Limb (tissue), 2 donors: ENCODE results near the gene AFF4.
"Not testable (repeated sequence)": the region's sequence is repeated elsewhere in the genome, so short reads cannot be mapped to it uniquely, and the experiment has no call there.

Experiments used
- DNase-seq, 2 donors: peaks; one replicate each; pipeline ENCODE4 v3.0.0-alpha.2; 2016; ENCODE audit errors: extremely low spot score in 2 of 2

Gene AFF4

GRCh38 chr5:132953710-132954109, 9.7 kb downstream of the AFF4 start:
- no peak for DNase-seq

- no peak for DNase-seq
Observed at GRCh38 chr5:132952829-132953228, 10.6 kb downstream of the AFF4 start.

DNA sequence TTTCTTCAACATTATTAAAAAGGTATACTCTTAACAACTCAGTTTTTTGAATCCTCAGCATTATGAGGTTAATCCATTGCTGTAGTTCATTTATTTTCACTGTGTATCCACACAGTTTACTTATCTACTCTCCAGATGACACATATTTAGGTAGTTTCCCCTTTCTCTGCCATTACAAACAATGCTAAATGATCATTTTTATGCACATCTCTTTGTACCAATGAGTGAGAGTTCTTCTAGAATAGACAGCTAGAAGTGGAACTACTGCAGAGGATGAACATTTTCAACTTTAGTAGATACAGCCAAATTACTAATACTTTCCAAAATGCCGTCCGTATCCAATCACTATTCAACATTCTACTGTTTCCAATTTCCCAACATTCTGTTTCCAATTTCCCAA, 11.5 kb downstream of the AFF4 start:
- no peak for DNase-seq

GRCh38 chr5:132949136-132949535, 14.3 kb downstream of the AFF4 start:
- no peak for DNase-seq

DNA sequence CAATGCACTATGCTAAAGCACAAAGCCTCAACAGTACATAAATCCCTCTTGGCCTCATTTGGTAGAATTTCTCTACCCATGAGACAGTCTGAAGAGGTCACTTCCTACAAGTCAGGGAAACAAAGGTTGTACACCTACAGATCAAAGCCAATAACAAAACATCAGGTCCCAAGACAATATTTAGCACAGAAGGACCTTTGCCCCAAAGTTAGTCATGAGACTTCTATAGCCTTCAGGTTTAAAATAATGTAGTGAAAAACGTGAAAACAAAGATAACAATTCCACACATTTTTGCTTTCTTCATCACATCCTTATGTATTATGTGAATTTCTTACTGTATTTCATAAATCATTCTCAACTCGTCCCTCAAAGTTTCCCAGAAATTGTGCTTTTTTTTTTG, 15.8 kb downstream of the AFF4 start:
- no peak for DNase-seq

DNA sequence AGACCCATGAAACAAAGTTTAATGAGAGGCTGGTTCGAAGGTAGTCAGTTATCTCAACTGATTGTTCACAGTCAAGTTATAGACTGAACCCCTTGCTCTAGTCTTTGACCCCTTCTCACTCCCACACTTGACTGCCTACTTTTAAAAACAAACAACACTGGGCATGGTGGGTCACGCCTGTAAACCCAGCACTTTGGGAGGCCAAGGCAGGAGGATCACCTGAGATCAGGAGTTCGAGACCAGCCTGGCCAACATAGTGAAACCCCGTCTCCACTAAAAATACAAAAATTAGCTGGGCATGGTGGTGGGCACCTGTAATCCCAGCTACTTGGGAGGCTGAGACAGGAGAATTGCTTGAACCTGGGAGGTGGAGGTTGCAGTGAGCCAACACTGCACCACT, 18.1 kb downstream of the AFF4 start:
- not testable (repeated sequence) for DNase-seq

DNA sequence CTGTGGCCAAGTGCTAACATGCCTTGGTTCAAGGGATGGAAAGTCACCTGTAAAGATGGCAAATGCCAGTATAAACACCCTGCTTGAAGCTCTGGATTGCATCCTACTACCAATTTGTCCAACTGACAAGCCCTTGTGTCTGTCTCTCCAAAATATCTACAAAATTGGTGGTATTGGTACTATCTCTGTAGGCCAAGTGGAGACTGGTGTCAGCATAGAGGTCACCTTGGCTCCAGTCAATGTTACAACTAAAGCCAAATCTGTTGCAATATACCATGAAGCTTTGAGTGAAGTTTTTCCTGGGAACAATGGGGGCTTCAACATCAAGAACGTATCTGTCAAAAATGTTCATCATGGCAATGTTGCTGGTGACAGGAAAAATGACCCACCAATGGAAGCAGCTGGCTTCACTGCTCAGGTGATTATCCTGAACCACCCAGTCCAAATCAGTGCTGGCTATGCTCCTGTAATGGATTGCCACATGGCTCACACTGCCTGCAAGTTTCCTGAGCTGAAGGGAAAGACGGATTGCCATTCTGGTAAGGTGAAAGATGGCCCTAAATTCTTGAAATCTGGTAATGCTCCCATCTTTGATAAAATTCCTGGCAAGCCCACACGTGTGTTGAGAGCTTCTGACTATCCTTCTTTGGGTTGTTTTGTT, 19.9 kb downstream of the AFF4 start:
- no peak for DNase-seq

DNA sequence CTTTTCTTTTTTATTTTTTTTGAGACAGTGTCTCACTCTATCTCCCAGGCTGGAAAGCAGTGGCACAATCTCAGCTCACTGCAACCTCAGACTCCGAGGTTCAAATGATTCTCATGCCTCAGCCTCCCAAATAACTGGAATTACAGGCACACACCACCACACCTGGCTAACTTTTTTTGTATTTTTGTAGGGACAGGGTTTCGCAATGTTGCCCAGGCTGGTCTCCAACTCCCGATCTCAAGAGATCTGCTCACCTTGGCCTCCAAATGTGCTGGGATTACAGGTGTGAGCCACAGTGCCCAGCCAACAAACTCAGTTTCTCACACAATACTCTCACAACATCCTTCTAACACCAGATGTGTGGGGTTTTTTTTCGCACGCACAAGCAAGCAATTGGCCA, 22.1 kb downstream of the AFF4 start:
- no peak for DNase-seq

GRCh38 chr5:132928062-132928407, 35.4 kb downstream of the AFF4 start:
- no peak for DNase-seq

- DNase-seq, result no peak
Observed at GRCh38 chr5:132927355-132928061, 35.9 kb downstream of the AFF4 start.

DNA sequence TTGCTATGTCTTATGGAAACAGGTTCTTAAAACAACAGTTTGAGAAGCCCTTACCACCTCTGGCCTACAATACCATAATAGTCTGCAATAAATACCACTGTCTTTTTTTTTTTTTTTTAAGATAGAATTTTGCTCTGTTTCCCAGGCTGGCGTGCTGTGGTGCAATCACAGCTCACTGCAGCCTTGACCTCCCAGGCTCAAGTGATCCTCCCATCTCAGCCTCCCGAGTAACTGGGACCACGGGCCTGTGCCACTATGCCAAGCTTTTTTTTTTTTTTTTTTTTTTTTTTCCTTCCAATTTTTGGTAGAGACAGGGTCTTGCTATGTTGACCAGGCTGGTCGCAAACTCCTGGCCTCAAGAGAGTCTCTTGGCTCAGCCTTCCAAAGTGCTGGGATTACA, 37.0 kb downstream of the AFF4 start:
- no peak for DNase-seq

DNA sequence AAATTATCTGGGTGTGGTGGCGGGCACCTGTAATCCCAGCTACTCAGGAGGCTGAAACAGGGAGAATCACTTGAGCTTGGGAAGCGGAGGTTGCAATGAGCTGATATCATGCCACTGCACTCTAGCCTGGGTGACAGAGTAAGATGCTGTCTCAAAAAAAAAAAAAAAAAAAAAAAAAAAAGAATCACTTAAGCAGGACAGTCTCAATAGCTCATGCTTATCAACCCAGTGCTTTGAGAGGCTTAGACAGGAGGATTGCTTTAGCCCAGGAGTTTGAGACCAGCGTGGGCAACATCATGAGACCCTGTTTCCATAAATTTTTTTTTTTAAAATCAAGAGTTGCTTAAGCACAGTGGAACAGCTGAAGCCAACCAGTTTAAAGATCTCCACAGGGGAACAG, 47.3 kb downstream of the AFF4 start:
- no peak for DNase-seq

- DNase-seq, result no peak
Observed at GRCh38 chr5:132915681-132916080, 47.8 kb downstream of the AFF4 start.

- no peak for DNase-seq
Observed at GRCh38 chr5:132909702-132910101, 53.7 kb downstream of the AFF4 start.

DNA sequence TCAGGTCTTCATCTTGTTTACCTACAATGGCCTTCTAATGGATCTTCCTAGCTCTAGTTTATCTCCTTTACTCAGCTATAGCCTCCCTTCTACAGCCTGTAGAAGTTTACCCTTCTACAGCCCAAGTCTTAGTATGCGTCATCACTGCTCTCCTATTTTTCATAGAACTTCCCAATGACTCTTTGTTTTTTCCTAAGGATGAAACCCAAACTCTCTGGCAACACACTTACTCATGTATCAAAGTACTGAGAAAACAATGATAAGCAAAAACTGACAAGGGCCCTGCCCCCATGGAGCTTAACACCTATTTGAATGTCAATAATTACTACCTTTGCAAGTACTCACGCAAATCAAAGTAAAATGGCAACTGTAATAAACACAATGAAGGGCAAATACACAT, 56.3 kb downstream of the AFF4 start:
- no peak for DNase-seq

DNA sequence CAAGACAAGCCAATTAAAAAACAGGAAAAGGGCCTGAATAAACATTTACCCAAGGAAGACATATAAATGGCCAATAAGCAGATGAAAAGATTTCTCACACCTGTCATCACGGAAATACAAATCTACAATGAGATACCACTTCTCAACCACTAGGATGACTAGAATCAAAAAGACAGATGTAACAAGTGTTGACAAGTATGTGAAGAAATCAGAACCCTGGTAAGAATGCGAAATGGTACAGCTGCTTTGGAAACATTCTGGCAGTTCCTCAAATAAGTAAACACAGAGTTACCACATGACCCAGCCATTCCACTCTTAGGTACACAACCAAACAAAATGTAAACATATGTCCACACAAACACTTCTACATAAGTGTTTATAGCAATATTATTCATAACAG, 57.5 kb downstream of the AFF4 start:
- no peak for DNase-seq

GRCh38 chr5:132901730-132902129, 61.7 kb downstream of the AFF4 start:
- no peak for DNase-seq

- DNase-seq, result no peak
Observed at GRCh38 chr5:132901036-132901435, 62.4 kb downstream of the AFF4 start.

GRCh38 chr5:132898094-132898493, 65.3 kb downstream of the AFF4 start:
- DNase-seq, result no peak

DNA sequence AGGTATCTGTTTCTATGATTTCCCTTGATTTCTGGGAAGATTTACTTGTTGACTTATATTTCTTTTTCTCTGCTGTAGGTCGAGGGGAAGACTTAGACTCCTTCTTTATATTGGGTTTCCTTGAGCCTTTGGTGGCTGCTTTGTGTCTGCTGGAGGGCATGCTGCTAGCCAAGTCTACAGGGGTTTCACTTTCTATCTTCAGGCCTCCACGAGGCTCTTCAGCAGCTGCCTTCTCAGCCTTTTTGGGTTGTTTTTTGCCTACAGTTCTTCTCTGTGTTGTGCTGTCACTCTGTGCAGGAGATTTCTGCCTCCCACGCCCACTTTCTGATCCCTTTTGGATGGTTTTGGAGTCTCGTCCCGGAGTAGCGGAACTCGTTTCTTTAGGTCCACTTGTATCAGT, 66.7 kb downstream of the AFF4 start:
- no peak for DNase-seq

DNA sequence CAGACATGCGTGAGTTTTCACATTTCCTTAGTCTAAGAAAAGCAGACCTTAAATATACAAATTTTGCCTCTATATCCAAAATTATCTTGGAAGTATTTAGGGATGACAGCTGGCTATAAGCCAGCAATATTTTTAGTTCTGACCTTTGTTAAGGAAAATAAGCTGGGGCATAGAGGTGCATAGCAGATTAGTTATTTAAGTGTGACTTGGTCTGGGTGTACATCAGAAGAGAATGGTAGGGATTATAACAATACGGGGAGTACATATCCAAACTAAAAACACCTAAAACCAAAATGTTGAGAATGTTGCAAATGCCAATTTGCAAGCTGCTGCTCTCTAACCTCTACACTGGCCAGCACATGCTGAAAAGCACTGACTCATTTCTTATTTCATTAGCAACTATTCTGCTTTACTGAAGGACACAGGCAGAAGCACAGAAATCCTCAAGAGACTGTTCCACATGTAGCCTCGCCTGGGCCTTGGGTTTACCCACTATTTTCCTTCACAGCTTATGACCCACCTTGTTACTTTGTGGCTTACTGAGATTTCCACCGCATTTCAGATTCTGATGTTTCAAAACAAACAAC, 67.6 kb downstream of the AFF4 start:
- no peak for DNase-seq

- DNase-seq, result no peak
Observed at GRCh38 chr5:132890817-132891216, 72.6 kb downstream of the AFF4 start.

GRCh38 chr5:132889501-132889900, 73.9 kb downstream of the AFF4 start:
- no peak for DNase-seq
